Measurements from ENCODE around the gene GNGT2.

GNGT2 gene

DNA sequence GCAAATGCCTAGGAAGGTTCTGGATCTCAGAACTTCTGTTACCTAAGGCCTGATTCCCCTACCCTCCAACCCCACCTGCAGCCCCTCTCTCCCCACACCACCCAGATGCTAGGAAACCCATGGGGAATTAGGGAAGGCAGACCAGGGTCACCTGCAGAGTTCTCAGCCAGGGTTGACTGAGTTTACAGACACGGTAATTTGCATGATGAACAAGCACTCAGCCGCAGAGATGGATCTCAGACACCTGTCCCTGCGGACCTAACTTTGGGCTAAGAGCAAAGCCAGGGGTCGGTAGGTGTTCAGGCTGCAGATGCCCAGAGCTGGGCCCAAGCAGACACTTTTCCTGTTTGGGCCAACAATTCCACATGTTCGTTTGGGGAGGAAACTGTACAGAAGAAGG, 3.0 kb upstream of the GNGT2 start:
- Histone ChIP-seq H3K9me3 (no peaks in the 10 kb centered on the region), H3K36me3 (no peaks in the 10 kb centered on the region), H3K4me1 (peaks cover 0 to 6% (median 0%) of the 10 kb centered on the region in 4 donors), H3K27me3 (peaks cover 0 to 40% of the 10 kb centered on the region in 2 donors), H3K4me3 (no peak overlapping the region), H3K27ac (no peak overlapping the region)
- intact Hi-C loops (cut with DNase I; ENCODE audit: low total_unique reads): no loop called here
- no peak for DNase-seq
- TF ChIP-seq, protein P1, sequence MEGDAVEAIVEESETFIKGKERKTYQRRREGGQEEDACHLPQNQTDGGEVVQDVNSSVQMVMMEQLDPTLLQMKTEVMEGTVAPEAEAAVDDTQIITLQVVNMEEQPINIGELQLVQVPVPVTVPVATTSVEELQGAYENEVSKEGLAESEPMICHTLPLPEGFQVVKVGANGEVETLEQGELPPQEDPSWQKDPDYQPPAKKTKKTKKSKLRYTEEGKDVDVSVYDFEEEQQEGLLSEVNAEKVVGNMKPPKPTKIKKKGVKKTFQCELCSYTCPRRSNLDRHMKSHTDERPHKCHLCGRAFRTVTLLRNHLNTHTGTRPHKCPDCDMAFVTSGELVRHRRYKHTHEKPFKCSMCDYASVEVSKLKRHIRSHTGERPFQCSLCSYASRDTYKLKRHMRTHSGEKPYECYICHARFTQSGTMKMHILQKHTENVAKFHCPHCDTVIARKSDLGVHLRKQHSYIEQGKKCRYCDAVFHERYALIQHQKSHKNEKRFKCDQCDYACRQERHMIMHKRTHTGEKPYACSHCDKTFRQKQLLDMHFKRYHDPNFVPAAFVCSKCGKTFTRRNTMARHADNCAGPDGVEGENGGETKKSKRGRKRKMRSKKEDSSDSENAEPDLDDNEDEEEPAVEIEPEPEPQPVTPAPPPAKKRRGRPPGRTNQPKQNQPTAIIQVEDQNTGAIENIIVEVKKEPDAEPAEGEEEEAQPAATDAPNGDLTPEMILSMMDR (IDR thresholded peaks at IDR 0.05): no peak

DNA sequence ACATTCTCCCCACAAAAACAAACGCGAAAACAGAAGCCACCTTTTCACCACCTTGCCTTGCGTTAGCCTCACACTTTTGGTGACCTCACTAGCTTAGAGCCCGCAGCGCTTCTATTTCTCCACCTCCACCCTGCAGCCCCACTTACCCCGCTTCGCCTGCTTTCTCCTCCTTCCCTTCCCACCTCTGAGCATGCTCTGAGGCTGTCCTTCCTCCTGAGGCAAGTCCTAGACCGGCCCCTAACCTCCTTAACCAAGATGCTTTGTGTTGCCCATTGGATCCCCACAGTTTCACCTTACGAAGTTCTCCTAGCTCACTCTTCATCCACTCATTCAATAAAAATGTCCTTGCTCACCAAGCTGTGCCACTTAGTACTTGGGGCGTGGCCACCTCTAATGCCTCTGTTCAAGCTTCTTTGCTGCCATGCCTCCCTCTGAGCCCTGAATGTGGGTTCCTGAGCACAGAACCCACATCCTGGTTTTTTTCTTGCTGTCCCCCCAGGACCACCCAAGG, 1.3 kb downstream of the GNGT2 start:
- H3K9me3 ChIP-seq: no peaks in the 10 kb centered on the region
- intact Hi-C loops (cut with DNase I; ENCODE audit: low total_unique reads): no loop called here
- TF ChIP-seq, protein P1 (IDR thresholded peaks at IDR 0.05): no peak
- H3K27me3 ChIP-seq: peaks cover 0 to 50% of the 10 kb centered on the region in 2 donors
- no peak overlapping the region for H3K27ac ChIP-seq
- no peaks in the 10 kb centered on the region for H3K36me3 ChIP-seq
- H3K4me1 ChIP-seq: no peaks in the 10 kb centered on the region
- no peak overlapping the region for H3K4me3 ChIP-seq
- no peak for DNase-seq

DNA sequence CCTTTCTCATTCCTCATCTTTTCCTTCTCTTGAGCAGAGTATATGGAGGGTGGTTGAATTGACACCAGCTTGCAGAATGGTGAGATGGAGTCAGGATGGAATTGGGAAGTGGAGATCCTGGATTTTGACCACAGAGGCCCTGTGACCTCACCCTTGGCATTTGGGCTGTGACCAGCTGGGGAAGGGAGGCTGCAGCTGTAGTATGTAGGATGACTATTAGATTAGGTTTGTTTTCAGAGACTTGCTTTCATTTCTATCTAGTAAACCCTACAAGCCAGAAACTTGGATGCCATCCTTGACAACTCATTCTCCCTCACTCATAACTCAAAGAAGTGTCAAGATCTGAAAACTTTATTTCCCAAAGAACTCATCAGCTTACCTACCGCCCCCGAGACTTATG, 5.9 kb downstream of the GNGT2 start:
- TF ChIP-seq, protein P1 (IDR thresholded peaks at IDR 0.05): no peak
- no peaks in the 10 kb centered on the region for H3K9me3 ChIP-seq
- intact Hi-C loops (cut with DNase I; ENCODE audit: low total_unique reads): no loop called here
- DNase-seq: no peak
- H3K27me3 ChIP-seq: peaks cover 0 to 30% of the 10 kb centered on the region in 2 donors
- no peak overlapping the region for H3K27ac ChIP-seq
- no peak overlapping the region for H3K4me3 ChIP-seq
- no peaks in the 10 kb centered on the region for H3K36me3 ChIP-seq
- no peaks in the 10 kb centered on the region for H3K4me1 ChIP-seq

DNA sequence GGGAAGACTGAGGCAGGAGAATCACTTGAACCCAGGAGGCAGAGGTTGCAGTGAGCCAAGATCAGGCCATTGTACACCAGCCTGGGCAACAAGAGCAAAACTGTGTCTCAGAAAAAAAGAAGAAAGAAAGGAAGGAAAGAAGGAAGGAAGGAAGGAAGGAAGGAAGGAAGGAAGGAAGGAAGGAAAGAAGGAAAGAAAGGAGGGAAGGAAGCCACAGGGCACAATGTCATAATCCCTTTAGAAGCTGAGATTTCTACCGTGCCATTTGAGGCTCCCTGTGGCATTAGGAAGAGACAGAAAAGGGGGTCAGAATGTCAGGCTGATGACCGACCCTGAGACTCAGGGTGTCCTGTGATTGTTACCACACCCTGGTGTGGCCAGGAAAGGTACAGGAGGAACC, 6.6 kb downstream of the GNGT2 start:
- H3K27me3 ChIP-seq: peaks cover 0 to 22% of the 10 kb centered on the region in 2 donors
- no peak overlapping the region for H3K27ac ChIP-seq
- intact Hi-C loops (cut with DNase I; ENCODE audit: low total_unique reads): no loop called here
- no peak for DNase-seq
- no peaks in the 10 kb centered on the region for H3K9me3 ChIP-seq
- no peak overlapping the region for H3K4me3 ChIP-seq
- no peaks in the 10 kb centered on the region for H3K4me1 ChIP-seq
- no peaks in the 10 kb centered on the region for H3K36me3 ChIP-seq
- TF ChIP-seq, protein P1 (IDR thresholded peaks at IDR 0.05): no peak

DNA sequence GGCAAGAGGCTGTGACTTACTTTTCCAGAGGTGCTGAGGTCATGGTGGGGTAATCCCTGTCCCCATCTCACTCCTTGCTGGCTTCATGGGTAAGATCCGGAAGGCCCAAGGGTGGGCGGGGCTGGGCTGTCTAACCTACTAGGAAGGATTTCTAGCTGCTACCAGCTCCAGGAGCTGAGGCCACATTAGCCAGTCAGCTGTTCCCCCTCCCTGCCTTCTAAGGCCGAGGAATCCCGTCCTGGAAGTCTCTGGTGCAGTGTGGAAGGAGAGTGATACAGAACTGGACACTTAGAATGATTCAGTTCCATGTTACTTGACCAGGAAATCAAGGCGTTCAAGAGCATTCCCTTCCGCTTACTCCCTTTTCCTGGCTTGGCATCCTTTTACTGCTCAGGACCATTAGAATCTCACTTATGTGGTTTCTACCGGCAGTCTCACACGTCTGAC, 8.9 kb downstream of the GNGT2 start:
- Histone ChIP-seq H3K4me3 (no peak overlapping the region), H3K9me3 (no peaks in the 10 kb centered on the region), H3K36me3 (no peaks in the 10 kb centered on the region), H3K4me1 (no peaks in the 10 kb centered on the region), H3K27ac (no peak overlapping the region), H3K27me3 (peaks cover 0 to 7% of the 10 kb centered on the region in 2 donors)
- intact Hi-C loops (cut with DNase I; ENCODE audit: low total_unique reads): no loop called here
- TF ChIP-seq, protein P1 (IDR thresholded peaks at IDR 0.05): no peak
- no peak for DNase-seq

All from tibial artery (tissue), 4 donors.